Right kidney (tissue), 1 donor: Measurements from ENCODE around the gene MEGF6.

Experiments
- DNase-seq: peaks from one replicate; pipeline ENCODE4 v3.0.0-alpha.2; 2016

MEGF6 gene

GRCh38 chr1:3519301-3519885, 91.9 kb downstream of the MEGF6 start:
- DNase-seq, result no peak

- no peak for DNase-seq
Measured at GRCh38 chr1:3518756-3519155, 92.6 kb downstream of the MEGF6 start.

- DNase-seq, result no peak
Measured at GRCh38 chr1:3518256-3518655, 93.1 kb downstream of the MEGF6 start.

- DNase-seq, result no peak
Measured at GRCh38 chr1:3516911-3517675, 94.2 kb downstream of the MEGF6 start.

GRCh38 chr1:3516481-3516869, 94.8 kb downstream of the MEGF6 start:
- no peak for DNase-seq

- no peak for DNase-seq
Measured at GRCh38 chr1:3515774-3516480, 95.4 kb downstream of the MEGF6 start.

GRCh38 chr1:3515272-3515671, 96.0 kb downstream of the MEGF6 start:
- DNase-seq, result no peak

GRCh38 chr1:3514404-3514803, 96.9 kb downstream of the MEGF6 start:
- DNase-seq, result no peak

GRCh38 chr1:3511856-3512255, 99.5 kb downstream of the MEGF6 start:
- DNase-seq, result no peak

- DNase-seq, result no peak
Measured at GRCh38 chr1:3511306-3511705, 100.0 kb downstream of the MEGF6 start.

- no peak for DNase-seq
Measured at GRCh38 chr1:3510956-3511250, 100.4 kb downstream of the MEGF6 start.

GRCh38 chr1:3510136-3510955, 101.0 kb downstream of the MEGF6 start:
- DNase-seq, result no peak

- DNase-seq, result no peak
Measured at GRCh38 chr1:3509721-3510120, 101.6 kb downstream of the MEGF6 start.

GRCh38 chr1:3508757-3509415, 102.4 kb downstream of the MEGF6 start:
- no peak for DNase-seq

- DNase-seq, result no peak
Measured at GRCh38 chr1:3507636-3508275, 103.6 kb downstream of the MEGF6 start.

GRCh38 chr1:3506943-3507342, 104.4 kb downstream of the MEGF6 start:
- DNase-seq, result no peak

GRCh38 chr1:3506041-3506440, 105.3 kb downstream of the MEGF6 start:
- no peak for DNase-seq

- DNase-seq, result no peak
Measured at GRCh38 chr1:3505161-3505560, 106.1 kb downstream of the MEGF6 start.

- DNase-seq, result no peak
Measured at GRCh38 chr1:3504822-3505153, 106.5 kb downstream of the MEGF6 start.

GRCh38 chr1:3504151-3504821, 107.0 kb downstream of the MEGF6 start:
- no peak for DNase-seq

GRCh38 chr1:3503525-3503886, 107.8 kb downstream of the MEGF6 start:
- DNase-seq, result no peak
